Smooth muscle cell (in vitro differentiated cells): ENCODE data around the gene VWA7. TPM values are rescaled to one million over a fixed set of nuclear protein-coding genes. Genes with fewer than 3 reads are reported as not detected.
"Not testable (repeated sequence)": the region's sequence is repeated elsewhere in the genome, so short reads cannot be mapped to it uniquely, and the experiment has no call there.

Source experiments
- DNase-seq: peaks from one replicate; lab custom pipeline; 2025; ENCODE audit not compliant: unreplicated experiment; lab: John Stamatoyannopoulos, UW
- H2AFZ ChIP-seq: fragments of 200-600 bp; sonication (generic); 2 replicates; pipeline ENCODE4 v1.6.0; 2016; ENCODE audit warnings: antibody characterized with exemption, low read depth, mild to moderate bottlenecking
- H3F3A ChIP-seq: fragments of 200-600 bp; sonication (generic); 2 replicates; pipeline ENCODE4 v1.6.0; 2017; ENCODE audit warnings: antibody characterized with exemption, low read depth
- H3K27ac ChIP-seq: fragments of 200-600 bp; sonication (generic); 2 replicates; pipeline ENCODE4 v1.5.1; 2016; ENCODE audit warnings: low read depth, mild to moderate bottlenecking
- H3K27me3 ChIP-seq: fragments of 200-600 bp; sonication (generic); 2 replicates; pipeline ENCODE4 v1.6.1; 2016; ENCODE audit warnings: low read depth, mild to moderate bottlenecking
- H3K36me3 ChIP-seq: fragments of 200-600 bp; sonication (generic); 2 replicates; pipeline ENCODE4 v1.5.1; 2016; ENCODE audit warnings: low read depth
- H3K4me1 ChIP-seq: fragments of 200-600 bp; sonication (generic); 2 replicates; pipeline ENCODE4 v1.5.1; 2016; ENCODE audit warnings: low read depth
- H3K4me2 ChIP-seq: fragments of 200-600 bp; sonication (generic); 2 replicates; pipeline ENCODE4 v1.6.0; 2016; ENCODE audit warnings: mild to moderate bottlenecking
- H3K4me3 ChIP-seq: fragments of 200-600 bp; sonication (generic); 2 replicates; pipeline ENCODE4 v1.5.1; 2016; ENCODE audit warnings: mild to moderate bottlenecking
- H3K79me2 ChIP-seq: fragments of 200-600 bp; sonication (generic); 2 replicates; pipeline ENCODE4 v1.6.0; 2016; ENCODE audit warnings: low read depth, mild to moderate bottlenecking
- H3K9ac ChIP-seq: fragments of 200-600 bp; sonication (generic); 2 replicates; pipeline ENCODE4 v1.6.0; 2016; ENCODE audit warnings: low read depth
- H3K9me3 ChIP-seq: fragments of 200-600 bp; sonication (generic); replicated peaks from 2 replicates; pipeline ENCODE4 v1.5.1; 2016; ENCODE audit warnings: low read depth
- H4K20me1 ChIP-seq: fragments of 200-600 bp; sonication (generic); 2 replicates; pipeline ENCODE4 v1.6.0; 2016; ENCODE audit warnings: low read depth
- WGBS: methylation state at CpG from one replicate; pipeline ENCODE4 v1.1.7; 2016; ENCODE audit warnings: low lambda C conversion rate; 5-methylcytosine and 5-hydroxymethylcytosine counted together
- polyA plus RNA-seq: library from polyadenylated mRNA; unstranded; fragments of >200 nt; fragmentation: Nextera tagmentation; extraction: Ambion mirVana; gene quantifications from 2 replicates; pipeline ENCODE4 v1.2.1, GENCODE V29; 2016
- total RNA-seq: library from RNA; depleted of rRNA; stranded (reverse); fragments of >200 nt; gene quantifications from 2 replicates; pipeline ENCODE4 v1.2.3, GENCODE V29; 2014
- TF ChIP-seq, protein P1 (sequence below): fragments of 200-600 bp; sonication (generic); IDR thresholded peaks from 2 replicates; pipeline ENCODE4 v1.5.1; 2017; ENCODE audit warnings: borderline replicate concordance, mild to moderate bottlenecking, antibody characterized with exemption; ENCODE audit not compliant: insufficient read depth, poor library complexity, severe bottlenecking

Gene VWA7
- total and polyA plus RNA-seq, 2 experiments from 2014 or later: 0.08 to 0.58 TPM

DNA sequence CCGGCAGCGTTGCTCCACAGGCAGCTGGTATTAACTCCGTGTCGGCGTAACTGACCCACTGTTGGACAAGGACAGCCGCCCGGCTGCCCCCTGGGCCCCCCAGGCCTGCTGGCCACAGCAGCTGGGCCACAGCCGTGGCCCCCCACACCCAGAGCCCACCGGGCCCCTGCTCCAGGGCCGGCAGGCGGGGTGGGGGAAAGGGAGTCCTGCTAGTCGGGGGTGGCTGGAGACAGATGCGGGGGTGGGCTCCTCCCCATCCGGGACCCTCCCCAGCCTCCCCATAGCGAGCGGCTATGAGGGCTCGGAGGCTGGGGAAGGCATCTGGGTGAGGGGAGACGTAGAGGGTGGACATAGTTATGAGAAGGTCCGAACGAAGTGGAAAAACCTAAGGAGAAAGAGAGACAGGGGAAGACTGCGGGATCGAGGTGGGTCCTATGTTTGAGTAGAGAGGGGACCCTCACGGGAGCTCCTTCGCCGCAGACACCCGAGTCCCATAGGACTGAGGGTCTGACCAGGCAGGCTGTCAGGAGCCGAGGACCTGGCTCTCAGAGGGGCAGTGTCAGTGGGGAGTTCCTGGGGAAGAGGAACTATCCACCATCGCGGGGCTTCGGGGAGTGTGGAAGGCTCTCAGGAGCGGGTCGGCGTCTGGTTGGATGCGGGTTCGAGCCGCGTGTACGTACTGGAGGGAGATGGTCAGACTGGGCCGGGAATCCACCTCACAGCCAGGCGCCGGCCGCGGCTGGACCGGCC, 17.9 kb upstream of the VWA7 start:
- DNase-seq: no peak
- Histone ChIP-seq H3K4me3 (peak overlapping the region; percentile 98), H4K20me1 (no peaks in the 10 kb centered on the region), H3K9me3 (no peaks in the 10 kb centered on the region), H3K4me1 (no peaks in the 10 kb centered on the region), H3K79me2 (peaks cover 17% of the 10 kb centered on the region), H3K27me3 (no peaks in the 10 kb centered on the region), H3K4me2 (peak overlapping the region; percentile 96), H2AFZ (peak overlapping the region; percentile 97), H3F3A (peaks cover 14% of the 10 kb centered on the region), H3K36me3 (no peaks in the 10 kb centered on the region), H3K27ac (peak overlapping the region; percentile 90), H3K9ac (peak overlapping the region; percentile 89)
- TF ChIP-seq, protein P1, sequence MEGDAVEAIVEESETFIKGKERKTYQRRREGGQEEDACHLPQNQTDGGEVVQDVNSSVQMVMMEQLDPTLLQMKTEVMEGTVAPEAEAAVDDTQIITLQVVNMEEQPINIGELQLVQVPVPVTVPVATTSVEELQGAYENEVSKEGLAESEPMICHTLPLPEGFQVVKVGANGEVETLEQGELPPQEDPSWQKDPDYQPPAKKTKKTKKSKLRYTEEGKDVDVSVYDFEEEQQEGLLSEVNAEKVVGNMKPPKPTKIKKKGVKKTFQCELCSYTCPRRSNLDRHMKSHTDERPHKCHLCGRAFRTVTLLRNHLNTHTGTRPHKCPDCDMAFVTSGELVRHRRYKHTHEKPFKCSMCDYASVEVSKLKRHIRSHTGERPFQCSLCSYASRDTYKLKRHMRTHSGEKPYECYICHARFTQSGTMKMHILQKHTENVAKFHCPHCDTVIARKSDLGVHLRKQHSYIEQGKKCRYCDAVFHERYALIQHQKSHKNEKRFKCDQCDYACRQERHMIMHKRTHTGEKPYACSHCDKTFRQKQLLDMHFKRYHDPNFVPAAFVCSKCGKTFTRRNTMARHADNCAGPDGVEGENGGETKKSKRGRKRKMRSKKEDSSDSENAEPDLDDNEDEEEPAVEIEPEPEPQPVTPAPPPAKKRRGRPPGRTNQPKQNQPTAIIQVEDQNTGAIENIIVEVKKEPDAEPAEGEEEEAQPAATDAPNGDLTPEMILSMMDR: no peak
- WGBS: 2% methylated on average over 39 of the region's 44 CpGs

DNA sequence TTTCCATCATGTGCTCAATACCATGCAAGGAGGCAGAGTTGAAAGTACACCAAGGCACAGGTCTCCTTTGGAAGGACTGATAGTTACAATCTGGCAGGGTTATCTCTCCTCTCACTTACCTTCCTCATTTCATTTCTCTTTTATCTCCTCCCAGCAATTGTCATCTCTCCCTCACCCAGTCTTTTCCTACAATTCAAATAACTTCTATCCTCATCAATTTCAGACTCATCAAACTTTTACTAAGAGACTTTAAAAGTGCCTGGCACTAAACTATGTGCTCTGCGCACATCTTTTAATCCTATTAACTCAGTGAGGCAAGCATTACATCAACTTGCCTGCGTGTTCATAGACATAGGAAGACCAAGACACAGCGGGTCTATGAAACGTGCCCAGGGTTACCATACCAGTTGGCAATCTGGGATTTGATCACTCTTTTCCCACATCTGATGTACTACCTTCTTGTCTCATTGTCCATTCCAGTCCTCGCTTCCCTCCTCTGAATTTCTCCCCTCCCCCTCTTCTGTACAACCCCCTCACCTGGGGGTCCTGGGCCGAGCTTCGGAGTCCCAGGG, 17.3 kb upstream of the VWA7 start:
- Histone ChIP-seq H3K79me2 (peaks cover 24% of the 10 kb centered on the region), H3K4me2 (peak overlapping the region; percentile 96), H3K4me3 (peak overlapping the region; percentile 98), H3K9ac (peak overlapping the region; percentile 89), H2AFZ (peak overlapping the region; percentile 97), H3F3A (peaks cover 14% of the 10 kb centered on the region), H3K27ac (peak overlapping the region; percentile 90), H3K27me3 (no peaks in the 10 kb centered on the region), H3K4me1 (no peaks in the 10 kb centered on the region), H4K20me1 (no peaks in the 10 kb centered on the region), H3K36me3 (no peaks in the 10 kb centered on the region), H3K9me3 (no peaks in the 10 kb centered on the region)
- no peak for DNase-seq
- 1% methylated on average over 7 of the region's 7 CpGs for WGBS
- TF ChIP-seq, protein P1: no peak

DNA sequence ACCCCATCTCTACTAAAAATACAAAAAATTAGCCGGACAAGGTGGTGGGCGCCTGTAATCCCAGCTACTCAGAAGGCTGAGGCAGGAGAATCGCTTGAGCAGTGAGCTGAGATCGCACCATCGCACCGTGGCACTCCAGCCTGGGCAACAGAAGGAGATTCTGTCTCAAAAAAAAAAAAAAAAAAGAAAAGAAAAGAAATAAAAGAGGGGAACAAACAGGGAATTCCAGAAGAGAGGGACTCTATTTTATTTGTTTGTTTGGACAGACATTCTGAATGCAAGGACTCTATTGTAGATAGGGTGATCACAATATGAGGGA, 16.8 kb upstream of the VWA7 start:
- Histone ChIP-seq H3F3A (peaks cover 14% of the 10 kb centered on the region), H3K9ac (peak overlapping the region; percentile 89), H3K4me2 (peak overlapping the region; percentile 96), H3K4me3 (peak overlapping the region; percentile 98), H3K79me2 (peaks cover 29% of the 10 kb centered on the region), H3K27ac (peak overlapping the region; percentile 90)
- not testable (repeated sequence) for H3K27me3 ChIP-seq, DNase-seq, H3K9me3 ChIP-seq, H4K20me1 ChIP-seq, H2AFZ ChIP-seq, H3K36me3 ChIP-seq, H3K4me1 ChIP-seq
- WGBS: 97% methylated on average over 5 of the region's 6 CpGs

DNA sequence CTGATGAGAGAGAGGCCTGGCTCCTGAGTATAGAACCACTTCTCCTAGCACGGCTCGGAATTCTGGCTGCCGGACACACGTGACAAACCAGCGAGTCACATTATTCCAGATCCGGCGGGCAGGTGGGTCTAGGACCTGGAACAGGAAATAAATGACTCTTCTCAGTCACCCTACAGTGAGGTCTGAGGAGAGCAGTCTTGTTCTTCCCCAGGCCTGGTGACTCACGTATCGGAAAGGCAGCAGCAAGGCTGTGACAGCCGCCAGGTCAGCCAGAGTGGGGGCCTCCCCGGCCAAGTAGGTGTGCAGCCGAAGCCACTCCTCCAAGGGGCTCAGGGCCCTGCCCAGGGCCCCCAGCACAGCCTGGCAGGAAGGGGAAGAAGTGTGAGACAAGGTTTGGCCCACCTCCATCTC, 15.6 kb upstream of the VWA7 start:
- Histone ChIP-seq H3K4me2 (no peak overlapping the region), H2AFZ (no peak overlapping the region), H3K4me1 (no peaks in the 10 kb centered on the region), H3K36me3 (no peaks in the 10 kb centered on the region), H3K4me3 (no peak overlapping the region), H3K9me3 (no peaks in the 10 kb centered on the region), H3F3A (peaks cover 13% of the 10 kb centered on the region), H3K79me2 (peaks cover 31% of the 10 kb centered on the region), H3K9ac (no peak overlapping the region), H3K27ac (peak overlapping the region; percentile 70), H3K27me3 (no peaks in the 10 kb centered on the region), H4K20me1 (no peaks in the 10 kb centered on the region)
- 65% methylated on average over 12 of the region's 12 CpGs for WGBS
- no peak for DNase-seq
- TF ChIP-seq, protein P1: no peak
